Measurements from ENCODE around the gene TM9SF1.

TM9SF1 gene

DNA sequence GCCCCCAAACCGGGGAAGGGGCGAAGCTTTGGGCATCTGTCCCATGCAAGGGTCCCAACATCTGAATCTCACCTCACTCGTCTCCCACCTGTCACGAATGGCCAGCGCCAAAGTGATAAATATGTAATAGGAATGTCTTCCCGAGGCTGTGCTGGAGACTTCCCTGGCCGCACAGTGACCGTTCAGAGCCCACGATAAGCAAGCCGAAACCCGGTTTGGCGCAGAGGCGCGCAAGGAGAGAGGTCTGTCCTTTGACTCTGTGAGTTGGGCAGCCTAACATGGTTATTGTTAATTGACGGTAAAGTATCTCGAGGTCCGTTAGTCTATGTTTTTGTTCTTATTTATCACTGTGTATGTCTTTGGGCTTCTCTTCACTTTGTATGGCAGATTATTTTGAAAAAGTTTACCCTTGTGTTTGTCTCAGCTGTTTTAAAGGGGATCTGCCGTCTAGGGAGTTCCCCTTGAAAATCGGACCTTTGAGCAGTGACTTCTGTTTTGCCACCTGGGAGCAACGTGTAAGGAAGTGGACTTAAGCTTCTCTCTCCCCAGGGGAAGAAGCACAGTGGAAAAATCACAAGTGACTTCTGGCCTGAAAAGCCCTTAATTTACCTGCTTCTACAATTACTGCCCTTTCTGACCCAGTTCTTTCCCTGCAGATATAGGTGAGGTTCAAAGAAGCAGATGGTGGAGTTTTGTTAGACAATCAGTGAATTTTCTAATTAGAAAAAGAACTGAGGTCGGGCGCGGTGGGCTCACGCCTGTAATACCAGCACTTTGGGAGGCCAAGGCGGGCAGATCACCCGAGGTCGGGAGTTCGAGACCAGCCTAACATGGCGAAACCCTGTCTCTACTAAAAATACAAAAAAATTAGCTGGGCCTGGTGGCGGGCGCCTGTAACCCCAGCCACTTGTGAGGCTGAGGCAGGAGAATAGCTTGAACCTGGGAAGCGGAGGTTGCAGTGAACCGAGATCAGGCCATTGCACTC, 1.1 kb upstream of the TM9SF1 start:
- DNase-seq: no peak

DNA sequence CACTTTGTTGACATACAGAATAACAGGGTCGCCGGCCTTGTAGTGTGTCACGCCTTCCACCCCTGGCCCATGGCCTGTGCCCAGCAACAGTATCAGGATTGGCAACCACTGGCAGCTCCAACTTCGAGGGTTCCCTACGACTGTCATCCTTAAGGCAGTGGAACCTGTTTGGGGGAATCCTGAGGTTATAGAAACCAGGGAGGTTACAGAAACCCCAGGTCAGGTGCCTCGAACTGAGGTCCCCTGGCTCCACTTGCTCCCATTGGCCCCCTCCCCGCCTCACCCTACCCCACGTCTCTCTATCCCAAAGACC, 412 bp downstream of the TM9SF1 start:
- no peak for DNase-seq

DNA sequence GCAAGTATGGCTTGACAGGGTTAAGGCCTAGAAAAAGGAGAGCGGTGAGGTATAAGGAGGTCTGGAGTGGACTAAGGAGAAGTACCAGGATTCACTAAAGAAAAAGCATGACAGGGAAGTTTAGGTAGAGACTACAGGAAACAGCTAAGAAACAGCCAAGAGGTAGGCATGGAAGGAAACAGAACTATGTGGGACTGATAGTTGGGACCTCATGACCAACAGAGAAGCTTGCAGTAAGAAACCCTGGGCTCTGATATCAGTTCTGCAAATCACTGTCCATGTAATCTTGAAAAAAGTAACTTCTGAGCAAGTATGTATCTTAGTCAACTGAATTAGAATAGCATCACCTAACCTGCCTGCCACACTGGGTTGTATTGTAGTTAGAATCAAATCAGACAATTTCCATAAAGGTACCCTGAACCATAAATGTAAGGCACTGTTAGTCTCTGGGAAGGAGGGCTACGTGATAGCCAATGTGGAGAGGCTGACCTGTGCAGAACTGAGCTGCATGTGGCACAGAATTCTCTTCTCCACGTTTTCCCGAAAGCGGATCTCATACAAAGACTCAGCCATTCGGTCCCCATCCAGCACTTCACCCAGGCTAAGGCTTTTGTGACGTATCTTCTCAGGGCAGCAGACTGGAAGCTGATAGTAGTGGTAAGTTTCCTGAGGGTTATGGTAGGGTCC, 912 bp downstream of the TM9SF1 start:
- no peak for DNase-seq

DNA sequence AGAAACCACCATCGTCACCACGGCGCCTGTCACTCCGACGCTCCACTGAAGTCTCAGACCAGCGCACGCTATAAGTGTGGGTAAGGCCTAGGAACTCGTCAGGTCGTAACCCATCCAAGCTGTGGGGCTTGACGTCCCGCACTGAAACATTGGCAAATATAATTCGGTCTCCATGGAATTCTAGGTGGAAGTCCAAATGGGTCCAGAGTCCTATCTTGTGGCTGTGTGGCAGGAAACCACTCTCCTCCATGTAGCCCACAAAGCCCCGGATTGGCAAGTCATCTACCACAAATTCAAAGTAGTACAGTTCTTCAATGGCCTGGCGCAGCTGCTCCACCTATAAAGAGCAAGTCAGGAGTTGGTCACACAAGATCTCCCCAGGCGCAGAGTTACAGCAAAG, 2.3 kb downstream of the TM9SF1 start:
- DNase-seq: no peak

DNA sequence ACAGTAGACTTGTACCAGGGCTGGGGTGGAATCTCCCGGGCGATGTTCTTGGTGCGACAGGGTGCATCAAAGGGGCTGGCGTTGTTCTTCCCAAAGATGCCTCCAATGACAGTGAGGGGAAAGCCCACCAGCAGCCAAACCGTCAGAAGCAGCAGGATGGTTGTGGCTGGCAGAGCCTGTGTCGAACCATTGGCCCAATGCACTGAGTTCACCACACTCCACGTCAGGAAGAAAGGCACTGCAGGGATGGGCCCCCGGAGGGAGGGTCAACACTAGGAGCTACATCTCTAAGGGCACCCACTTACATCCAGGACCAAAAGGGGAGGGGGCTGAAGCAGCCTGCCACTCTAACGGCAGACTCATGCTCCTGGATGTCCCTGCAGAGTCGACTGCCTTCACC, 4.8 kb downstream of the TM9SF1 start:
- no peak for DNase-seq

DNA sequence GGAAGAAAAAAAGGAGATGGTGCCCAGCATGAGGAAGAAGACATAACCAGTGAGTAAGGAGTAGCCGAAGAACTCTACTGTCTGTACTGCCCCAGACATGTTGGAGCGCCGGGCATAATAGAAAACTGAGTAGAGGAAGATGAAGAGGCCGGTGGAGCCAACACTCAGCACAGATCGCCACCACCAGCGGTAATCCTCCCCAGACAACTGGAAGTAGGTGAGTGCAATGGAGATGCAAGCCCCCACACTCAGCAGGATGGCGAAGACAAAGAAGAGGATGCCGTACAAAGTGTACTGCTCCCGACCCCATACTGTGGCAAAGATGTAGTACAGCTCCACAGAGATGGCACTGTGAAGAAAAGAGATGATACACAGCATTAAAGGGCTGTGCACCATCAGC, 5.8 kb downstream of the TM9SF1 start:
- DNase-seq: no peak

DNA sequence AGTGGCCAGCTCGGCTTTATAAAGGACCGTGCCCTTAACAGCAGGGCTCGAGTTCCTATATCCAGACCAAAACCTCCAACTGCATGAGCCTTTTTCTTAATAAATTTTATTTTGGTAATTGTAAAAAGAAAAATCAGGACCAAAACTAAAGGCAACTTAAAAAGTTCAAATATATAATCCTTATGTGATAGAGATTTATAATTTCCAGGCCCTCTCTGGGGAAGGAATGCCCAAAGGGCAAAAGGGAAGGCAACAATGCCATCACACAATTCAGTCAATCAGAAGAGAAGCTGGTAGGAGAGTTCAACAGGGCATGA, 6.2 kb downstream of the TM9SF1 start:
- no peak for DNase-seq

DNA sequence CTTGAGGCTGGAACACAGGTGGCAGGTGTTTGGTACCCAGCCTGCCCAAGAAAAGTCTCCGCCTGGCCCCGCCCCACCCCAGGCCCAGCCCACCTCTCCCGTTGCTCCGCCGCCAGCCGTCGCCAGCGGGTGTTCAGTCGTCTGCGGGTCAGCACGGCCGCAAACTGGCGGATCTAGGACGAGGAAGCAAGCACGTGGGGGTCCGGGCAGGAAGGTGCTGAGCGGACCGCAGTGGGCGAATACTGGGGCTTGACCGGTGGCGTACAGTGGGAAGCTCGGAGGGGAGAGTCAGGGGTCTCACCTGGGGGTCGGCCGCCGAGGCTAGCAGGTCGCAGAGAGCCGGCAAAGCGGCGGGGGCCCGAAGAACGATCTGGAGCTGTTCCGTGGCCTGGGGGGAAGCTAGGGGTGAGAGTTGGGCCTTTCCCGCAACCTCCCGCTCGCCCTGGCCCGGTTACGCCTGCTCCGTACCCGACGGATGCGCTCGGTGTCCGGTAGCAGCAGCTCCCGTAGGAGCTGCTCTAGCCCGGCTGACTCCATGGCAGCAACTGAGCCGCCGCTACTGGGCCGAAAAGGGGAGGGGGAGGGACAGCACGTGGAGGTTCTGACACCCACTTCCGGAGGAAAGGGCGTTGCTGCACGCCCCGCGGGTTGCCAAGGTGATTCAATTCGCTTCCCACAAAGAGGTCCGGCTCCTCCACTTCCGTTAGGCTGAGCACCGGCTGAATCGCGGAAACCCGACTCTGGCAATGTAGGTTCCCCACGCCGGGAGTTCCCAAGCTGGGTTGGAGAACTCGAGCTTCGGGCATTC, 6.8 kb downstream of the TM9SF1 start, which contains the start of gene IPO4:
TSS of gene IPO4 (minus strand) at position 566 of the 808 bp plus-strand sequence. CDS start at position 537, 29 bp downstream.
- peak; percentile 96 for DNase-seq

DNA sequence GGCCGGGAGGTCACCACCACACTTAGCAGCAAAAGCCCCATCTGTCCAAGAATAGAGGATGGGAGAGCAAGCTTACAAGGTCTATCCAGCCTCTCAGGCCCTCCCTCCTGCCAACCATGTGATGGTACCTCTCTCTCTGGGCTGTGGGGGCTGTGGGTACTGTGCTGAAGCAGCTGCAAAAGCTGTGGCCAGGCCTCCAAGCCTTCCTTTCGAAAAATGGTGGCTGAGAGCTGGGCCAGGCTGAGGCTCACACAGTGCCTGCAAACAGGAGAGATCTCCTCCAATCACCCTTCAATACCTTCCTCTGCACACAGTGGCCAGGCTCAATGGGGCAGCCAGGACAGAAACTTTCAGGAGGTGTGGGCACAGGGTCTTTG, 7.7 kb downstream of the TM9SF1 start:
- DNase-seq: no peak

DNA sequence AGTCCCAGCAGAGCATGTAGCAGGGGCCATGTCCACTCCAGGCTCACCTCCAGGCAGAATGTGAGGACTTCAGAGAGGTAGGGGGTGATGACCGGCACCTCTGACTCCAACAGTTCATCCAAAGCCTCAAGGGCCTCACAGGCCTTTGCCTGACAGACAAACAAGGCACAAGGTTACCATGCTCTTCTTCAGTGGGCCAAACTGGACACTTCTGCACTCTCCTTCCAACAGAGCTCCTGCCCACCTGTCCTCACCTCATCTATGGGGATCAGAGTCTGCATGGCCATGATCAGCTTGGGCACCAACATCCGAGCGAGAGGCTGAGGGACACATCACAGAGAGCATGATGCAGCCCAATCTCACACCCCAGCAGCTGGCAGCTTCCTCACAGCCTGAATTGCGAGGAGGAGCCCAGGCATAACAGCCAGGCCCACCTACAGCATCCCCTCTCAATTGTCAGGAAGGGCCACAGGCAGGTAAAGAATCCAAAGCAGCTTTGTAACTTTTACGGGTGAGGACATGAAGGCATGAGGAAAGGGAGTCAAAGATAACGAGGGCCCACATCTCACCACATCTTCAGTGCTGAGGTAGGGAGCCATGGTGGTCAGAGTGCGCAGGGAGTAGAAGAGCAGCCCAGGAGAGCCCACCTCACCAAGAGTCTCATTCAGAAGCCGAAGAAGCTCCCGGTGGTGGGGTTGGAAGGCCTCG, 8.3 kb downstream of the TM9SF1 start:
- DNase-seq: no peak

DNA sequence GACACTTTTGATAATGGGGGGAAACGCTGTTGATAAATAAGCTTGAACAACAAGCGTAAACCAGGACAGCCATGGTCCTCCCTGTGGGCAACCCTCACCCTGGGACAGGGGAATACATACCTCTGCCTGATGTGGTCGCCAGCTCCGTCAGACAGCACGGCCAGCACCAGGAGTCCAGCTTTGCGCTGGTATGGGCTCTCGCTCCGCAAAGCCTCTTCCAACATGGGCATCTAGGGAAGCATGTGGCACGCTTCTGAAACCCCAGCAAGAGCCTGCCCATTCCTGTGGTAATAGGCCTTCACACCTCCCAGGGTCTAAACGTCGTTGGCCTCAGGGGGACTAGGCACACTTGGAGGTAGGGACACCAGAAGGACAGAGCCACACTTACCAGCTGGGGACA, 9.5 kb downstream of the TM9SF1 start:
- no peak for DNase-seq

DNA sequence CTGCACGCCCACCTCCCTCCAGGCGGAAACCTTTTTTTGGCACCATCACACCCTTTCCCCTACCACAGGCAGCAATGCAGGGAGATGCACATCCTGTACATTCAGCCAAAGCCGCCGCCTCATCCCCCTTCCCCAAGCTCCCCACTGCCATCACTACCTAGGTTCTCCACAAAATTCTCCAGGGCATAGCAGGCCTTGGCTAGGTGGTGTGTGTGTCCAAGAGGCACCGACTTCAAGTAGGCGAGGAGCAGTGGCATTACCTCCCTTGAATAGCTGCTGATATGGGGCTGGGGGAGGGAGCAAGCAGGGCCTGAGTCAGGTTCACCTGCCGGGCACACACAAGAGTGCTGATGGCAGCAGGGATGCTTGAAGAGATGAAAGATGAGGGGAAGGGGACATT, 10.2 kb downstream of the TM9SF1 start:
- no peak for DNase-seq

DNA sequence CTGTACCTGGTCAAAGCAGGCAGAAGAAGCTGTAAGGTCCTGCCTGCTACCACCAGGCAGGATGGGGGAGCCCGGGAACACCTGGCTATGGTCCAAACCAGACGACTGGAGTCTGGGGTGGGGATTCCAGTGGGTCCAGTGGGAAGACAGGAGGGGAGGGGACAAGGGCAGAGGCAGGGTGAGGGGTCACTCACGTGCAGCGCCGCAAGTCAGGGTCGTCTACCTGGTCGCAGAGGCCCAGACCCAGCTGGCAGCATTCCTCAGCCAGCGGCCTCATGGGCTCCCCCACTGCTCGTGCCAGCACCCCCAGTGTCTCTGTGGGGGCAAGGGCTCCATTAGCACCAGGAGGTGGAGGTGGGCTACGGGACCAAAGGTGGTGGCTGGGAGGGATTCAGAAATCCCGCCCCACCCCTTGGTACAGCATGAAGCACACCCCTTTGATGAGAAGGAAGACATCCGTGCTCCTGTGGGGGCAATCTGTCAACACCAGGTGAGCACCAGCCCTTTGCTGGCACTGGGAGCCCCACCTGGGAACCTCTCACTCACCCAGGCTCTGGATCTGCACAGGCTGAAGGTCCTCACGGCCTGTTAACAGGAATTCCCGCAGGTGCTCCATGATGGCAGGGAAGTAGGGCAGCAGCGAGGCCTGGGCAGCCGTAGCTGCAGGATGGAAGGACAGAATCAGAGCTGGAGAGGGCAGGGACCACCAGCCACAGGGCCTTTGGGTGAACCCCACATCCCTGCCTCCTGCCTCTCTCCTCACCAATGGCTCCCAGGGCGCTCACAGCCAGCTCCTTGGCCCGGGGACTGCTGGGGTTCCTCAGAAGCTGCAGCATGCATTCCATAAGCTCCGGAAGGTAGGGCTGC, 10.9 kb downstream of the TM9SF1 start:
- DNase-seq: no peak

DNA sequence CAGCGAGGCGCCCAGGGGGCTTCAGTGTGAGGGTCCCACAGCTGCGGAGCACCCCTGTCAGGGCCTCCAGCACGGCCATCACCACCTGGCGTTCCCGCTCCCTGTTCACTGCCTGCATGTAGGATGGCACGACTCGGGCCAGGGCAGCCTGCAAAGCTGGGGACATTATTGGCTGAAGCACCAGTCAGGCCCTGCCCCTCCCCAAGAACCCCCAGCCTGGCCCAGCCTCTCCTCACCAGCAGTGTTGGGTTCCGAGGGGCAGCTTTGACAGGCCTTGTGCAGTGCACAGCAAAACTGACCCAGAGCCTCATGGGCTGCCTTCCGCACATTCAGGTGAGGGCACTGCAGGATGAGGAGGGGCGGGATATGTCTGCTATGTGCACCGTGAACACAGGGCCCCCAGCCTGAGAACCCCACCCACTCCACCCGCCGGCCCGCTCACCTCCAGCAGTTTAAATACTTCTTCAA, 12.2 kb downstream of the TM9SF1 start:
- no peak for DNase-seq

DNA sequence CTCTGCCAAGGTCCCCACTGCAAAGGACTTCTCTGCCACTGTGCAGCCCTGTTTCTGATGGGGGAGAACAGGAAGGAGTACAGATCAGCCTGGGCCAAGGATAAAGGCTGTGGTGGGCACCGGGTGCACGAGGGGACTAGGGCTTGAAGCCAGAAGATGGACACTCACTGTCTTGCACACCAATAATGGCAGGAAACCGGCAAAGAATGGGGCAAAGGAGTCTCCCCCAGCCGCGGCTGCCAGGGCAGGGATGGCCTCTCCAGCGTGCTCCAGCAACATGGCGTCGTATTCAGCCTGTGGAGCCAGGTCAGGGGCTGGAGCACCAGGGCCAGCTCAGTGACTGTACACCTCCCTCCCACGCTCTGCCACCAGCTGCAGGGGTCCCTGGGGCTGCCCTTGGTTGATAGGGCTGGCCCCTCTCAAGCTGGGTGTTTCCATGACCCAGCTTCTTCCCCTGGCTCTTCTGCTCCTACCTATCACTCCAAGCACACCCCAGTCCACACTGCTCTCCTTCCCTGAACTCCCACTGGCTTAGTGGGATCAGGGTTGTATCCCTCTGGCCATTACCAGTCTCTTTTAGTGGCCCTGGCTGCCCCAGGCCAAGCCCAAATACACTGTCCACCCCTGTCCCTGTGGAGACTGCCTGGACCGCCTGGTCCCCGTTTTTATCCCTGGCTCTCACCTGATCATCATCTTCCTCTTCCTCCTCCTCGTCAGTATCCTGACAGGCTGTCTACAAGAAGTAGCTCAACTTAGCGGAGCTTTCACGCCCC, 12.9 kb downstream of the TM9SF1 start:
- no peak for DNase-seq

DNA sequence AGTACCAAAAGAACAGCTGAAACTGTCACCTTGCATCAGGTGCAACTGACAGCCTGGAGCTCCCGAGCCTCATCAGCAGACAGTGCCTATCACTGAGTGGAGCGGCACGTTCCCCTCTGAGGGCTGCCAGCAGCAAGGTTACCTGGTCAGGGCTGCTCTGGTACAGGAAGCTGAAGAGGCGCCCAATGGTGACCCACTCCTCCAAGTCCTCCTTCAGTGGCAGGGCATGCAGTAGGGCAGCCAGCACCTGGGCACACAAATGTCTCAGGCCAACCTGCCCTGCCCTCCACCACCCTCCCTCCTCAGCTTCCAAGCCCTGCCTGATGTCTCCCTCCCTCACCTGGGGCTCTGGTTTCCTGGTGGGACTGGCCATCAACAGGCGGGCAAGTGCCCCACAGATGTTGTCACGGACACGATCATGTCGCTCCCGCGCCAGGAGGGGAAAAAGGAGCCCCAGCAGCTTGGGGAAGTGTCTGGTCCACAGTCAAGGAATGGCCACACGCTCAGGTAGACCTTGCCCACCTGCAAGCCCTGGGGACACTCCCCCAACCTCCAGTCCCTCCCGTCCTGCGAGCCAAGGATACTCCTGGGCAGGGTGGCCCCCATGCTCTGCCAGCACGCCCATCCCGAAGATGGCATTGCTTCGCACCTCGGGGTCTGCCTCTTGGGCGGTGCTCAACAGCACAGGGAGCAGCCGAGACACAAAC, 13.7 kb downstream of the TM9SF1 start:
- no peak for DNase-seq

DNA sequence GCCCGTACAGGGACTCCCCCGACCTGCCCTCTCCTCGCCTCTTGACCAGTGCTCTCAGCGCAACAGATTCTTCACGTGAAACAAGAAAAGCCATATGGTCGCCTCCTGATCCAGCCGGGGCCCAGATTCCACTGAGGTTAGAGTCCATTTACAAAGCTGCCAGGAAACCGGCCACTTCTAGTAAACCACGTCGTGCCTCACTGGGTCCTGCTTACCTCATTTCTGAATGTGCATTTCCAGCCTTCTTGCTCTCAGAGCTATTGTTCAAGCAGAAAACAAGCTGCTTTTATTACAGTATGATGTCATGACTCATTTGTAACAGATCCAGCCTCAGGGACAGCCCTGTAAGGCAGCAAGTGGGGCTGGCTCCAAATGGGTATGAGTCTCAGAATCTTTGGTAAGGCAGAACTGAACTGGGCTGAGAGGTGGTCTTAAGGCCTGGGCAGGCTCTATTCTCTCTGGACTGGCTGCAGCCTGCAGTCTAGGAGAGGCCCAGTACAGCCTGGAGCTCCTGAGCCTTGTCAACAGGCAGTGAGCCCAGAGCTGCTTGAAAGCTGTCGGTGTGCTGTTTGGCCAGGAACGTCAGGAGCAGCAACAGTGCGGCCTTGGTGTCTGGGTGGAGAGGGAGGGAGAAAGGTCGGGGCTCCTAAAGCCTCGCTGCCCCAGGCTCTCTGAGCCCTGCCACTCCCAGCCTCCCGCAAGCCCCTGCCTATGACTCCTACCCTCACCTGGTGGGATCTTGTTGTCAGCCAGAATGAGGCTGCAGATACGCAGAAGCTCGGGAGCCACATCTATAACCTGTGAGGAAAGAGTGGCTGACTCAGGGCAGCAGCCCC, 15.1 kb downstream of the TM9SF1 start:
- no peak for DNase-seq

DNA sequence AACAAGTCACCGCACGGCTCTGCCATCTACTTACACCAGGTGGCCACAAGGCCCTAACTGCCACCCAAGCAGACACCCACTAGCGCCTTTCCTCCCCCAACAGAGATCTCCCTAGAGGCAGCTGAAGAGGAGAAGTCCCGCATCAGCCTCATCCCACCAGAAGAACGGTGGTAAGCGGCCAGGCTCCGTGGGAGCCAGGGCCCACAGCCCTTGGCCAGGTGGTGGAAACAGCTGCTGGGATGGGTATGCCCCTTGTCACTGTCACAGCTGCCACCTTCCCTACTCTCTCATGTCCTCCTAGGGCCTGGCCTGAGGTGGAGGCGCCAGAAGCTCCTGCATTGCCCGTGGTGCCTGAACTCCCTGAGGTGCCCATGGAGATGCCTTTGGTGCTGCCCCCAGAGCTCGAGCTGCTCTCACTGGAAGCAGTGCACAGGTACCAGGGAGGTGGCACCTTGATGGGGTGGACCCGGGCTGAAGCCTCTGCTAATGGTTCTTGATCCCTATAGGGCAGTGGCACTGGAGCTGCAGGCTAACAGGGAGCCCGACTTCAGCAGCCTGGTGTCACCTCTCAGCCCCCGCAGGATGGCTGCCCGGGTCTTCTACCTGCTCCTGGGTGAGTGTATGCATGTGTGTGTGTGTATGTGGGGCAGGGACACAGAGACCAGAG, 15.8 kb downstream of the TM9SF1 start:
- DNase-seq: no peak
